Neural crest cell (in vitro differentiated cells): ENCODE results near the gene LRRC15. TPM values are rescaled to one million over a fixed set of nuclear protein-coding genes. Genes with fewer than 3 reads are reported as not detected.

Experiments
- DNase-seq: peaks from one replicate; pipeline ENCODE4 v3.0.0; 2021; ENCODE audit warnings: low read depth, mixed read lengths, low spot score
- H3K27ac Mint-ChIP-seq: one replicate; pipeline ENCODE4 v1.8.0; 2021; ENCODE audit warnings: mild to moderate bottlenecking, mixed read lengths; ENCODE audit not compliant: unreplicated experiment
- H3K27me3 Mint-ChIP-seq: 2 replicates; pipeline ENCODE4 v1.8.0; 2021; ENCODE audit warnings: low read depth, mild to moderate bottlenecking, mixed read lengths
- H3K36me3 Mint-ChIP-seq: 2 replicates; pipeline ENCODE4 v1.8.0; 2021; ENCODE audit warnings: low read depth, mild to moderate bottlenecking, mixed read lengths
- H3K4me1 Mint-ChIP-seq: 2 replicates; pipeline ENCODE4 v1.8.0; 2021; ENCODE audit warnings: mixed read lengths
- H3K4me3 Mint-ChIP-seq: one replicate; pipeline ENCODE4 v1.8.0; 2021; ENCODE audit warnings: mild to moderate bottlenecking, mixed read lengths
- H3K9me3 Mint-ChIP-seq: 2 replicates; pipeline ENCODE4 v1.8.0; 2021; ENCODE audit warnings: mixed read lengths
- total RNA-seq: library from RNA; stranded (reverse); gene quantifications from 2 replicates; pipeline ENCODE4 v1.2.1, GENCODE V29; 2021
- TF ChIP-seq, protein P1 (sequence below): fragments of 200-600 bp; sonication (generic); conservative IDR thresholded peaks from 2 replicates; pipeline ENCODE4 v1.5.0; 2021; ENCODE audit warnings: antibody characterized with exemption, mild to moderate bottlenecking

Gene LRRC15
- total RNA-seq, 1 donor from 2014 or later, result not detected

DNA sequence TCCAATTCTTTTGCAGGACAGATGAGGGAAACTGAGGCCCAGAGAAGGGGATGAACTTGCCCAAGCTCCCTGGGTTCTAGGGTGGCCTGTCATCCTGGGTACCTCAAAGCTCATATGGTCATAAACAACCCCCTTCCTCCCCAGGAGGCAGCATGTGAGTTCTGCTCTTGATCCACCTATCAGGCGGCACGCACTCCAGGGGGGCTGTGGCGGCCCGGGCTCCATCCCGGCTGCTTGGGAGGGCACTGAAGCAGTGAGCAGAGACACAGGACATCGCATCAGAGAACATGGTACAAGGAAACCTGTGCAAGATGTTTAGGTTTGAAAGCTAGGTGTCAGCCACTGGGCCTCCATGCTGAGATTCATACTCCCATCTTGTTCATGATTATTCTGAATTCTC is 52.6 kb downstream of the LRRC15 start:
- Mint-ChIP-seq H3K4me3 (no peak overlapping the region), H3K4me1 (peaks cover 24% of the 10 kb centered on the region), H3K9me3 (peaks cover 7% of the 10 kb centered on the region), H3K36me3 (peaks cover 4% of the 10 kb centered on the region), H3K27me3 (peaks cover 86% of the 10 kb centered on the region), H3K27ac (no peak overlapping the region)
- DNase-seq, result no peak
- TF ChIP-seq, protein P1, sequence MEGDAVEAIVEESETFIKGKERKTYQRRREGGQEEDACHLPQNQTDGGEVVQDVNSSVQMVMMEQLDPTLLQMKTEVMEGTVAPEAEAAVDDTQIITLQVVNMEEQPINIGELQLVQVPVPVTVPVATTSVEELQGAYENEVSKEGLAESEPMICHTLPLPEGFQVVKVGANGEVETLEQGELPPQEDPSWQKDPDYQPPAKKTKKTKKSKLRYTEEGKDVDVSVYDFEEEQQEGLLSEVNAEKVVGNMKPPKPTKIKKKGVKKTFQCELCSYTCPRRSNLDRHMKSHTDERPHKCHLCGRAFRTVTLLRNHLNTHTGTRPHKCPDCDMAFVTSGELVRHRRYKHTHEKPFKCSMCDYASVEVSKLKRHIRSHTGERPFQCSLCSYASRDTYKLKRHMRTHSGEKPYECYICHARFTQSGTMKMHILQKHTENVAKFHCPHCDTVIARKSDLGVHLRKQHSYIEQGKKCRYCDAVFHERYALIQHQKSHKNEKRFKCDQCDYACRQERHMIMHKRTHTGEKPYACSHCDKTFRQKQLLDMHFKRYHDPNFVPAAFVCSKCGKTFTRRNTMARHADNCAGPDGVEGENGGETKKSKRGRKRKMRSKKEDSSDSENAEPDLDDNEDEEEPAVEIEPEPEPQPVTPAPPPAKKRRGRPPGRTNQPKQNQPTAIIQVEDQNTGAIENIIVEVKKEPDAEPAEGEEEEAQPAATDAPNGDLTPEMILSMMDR, result no peak

DNA sequence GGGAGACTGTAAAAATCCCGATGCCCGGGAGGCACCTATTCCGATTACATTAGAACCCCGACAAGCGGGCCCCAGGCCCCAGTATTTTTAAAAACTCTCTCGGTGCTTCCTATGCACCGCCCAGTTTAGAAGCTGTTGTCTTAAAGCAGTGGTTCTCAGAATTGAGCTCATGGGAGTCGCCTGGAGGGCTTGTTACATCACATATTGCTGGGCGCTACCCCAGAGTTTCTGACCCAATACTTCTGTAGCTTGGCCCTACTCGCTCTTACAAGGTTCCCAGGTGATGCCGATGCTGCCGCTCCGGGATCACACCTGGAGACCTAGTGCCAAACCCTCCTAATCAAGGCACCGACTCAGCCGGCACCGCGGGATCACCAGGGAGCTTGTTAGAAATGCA is 53.6 kb downstream of the LRRC15 start:
- peaks cover 86% of the 10 kb centered on the region for H3K27me3 Mint-ChIP-seq
- DNase-seq, result no peak
- H3K36me3 Mint-ChIP-seq, result peaks cover 4% of the 10 kb centered on the region
- TF ChIP-seq, protein P1, result peak; percentile 22
- peaks cover 7% of the 10 kb centered on the region for H3K9me3 Mint-ChIP-seq
- no peak overlapping the region for H3K4me3 Mint-ChIP-seq
- H3K4me1 Mint-ChIP-seq, result peaks cover 24% of the 10 kb centered on the region
- H3K27ac Mint-ChIP-seq, result no peak overlapping the region

DNA sequence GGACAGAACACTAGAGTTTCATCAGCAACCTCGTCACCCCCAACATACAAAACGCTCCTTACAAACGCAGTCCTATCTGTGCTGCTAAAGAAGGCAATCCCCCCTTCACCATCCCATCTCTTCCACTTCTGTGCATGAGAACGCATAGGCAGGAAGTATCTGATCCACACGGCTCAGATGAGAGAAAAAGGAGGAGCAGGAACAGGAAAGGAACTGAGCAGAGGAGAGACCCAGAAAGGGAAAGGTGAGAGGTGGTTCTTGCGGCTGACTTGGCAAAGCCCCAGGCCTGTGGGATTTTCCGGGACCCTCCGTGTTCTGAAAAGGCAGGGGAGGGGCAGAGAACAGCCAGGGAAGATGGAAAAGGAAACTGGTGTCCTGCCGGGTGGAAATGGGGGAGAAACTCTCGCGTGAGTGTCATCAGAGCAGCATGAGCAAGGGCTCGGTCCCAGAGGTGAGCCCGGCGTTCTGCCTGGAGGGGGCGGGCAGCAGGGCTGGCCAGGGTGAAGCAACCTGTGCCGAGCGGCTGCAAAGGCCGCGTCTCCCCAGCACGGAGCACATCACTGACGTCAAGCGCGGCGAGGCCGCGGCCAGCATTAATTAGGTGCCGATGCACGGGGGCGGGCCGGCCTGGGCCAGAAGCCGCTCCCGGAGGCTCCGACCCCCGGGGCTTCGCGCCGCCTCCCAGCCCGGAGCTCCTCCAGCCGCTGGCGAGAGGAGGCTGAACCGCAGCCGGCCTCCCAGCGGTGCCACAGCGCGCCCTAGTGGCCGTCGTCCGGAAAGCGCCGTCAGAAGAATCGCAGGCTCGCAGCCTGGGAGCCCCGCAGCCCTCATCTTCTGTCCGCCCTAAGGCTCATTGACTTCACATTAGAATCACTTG is 54.2 kb downstream of the LRRC15 start:
- peaks cover 24% of the 10 kb centered on the region for H3K4me1 Mint-ChIP-seq
- DNase-seq, result peak; percentile 95
- H3K4me3 Mint-ChIP-seq, result peak overlapping the region; percentile 64
- peak overlapping the region; percentile 70 for H3K27ac Mint-ChIP-seq
- peaks cover 86% of the 10 kb centered on the region for H3K27me3 Mint-ChIP-seq
- H3K36me3 Mint-ChIP-seq, result peaks cover 4% of the 10 kb centered on the region
- TF ChIP-seq, protein P1, result peak; percentile 99
- peaks cover 7% of the 10 kb centered on the region for H3K9me3 Mint-ChIP-seq

DNA sequence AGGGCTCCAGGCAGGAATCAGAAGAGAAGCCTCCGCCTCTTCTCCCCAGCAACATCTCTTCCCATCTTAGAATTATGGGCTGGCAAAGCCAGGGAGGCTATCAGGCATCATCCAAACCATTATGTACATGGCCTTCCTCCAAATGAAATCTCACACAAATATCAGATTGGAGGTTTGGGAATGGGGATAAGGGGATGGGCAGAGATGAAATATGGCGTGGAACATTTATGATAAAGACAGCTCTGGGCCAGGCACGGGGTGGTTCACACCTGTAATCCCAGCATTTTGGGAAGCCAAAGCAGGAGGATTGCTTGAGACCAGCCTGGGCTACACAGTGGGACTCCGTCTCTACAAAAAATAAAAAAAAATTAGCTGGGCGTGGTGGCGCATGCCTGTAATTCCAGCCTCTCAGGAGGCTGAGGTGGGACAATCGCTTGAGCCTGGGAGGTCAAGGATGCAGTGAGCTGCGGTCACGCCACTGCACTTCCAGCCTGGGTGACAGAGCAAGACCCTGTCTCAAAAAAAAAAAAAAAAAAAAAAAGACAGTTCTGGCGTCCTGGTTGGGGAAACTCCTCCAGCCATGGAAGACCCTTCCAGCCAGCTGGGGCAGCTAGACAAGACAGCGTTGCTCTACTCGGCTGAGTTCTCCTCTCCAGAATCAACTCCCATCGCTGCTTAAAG is 55.0 kb downstream of the LRRC15 start:
- peak overlapping the region; percentile 64 for H3K4me3 Mint-ChIP-seq
- peaks cover 4% of the 10 kb centered on the region for H3K36me3 Mint-ChIP-seq
- peaks cover 86% of the 10 kb centered on the region for H3K27me3 Mint-ChIP-seq
- peaks cover 22% of the 10 kb centered on the region for H3K4me1 Mint-ChIP-seq
- H3K9me3 Mint-ChIP-seq, result peaks cover 4% of the 10 kb centered on the region
- DNase-seq, result no peak
- H3K27ac Mint-ChIP-seq, result no peak overlapping the region
- TF ChIP-seq, protein P1, result no peak

DNA sequence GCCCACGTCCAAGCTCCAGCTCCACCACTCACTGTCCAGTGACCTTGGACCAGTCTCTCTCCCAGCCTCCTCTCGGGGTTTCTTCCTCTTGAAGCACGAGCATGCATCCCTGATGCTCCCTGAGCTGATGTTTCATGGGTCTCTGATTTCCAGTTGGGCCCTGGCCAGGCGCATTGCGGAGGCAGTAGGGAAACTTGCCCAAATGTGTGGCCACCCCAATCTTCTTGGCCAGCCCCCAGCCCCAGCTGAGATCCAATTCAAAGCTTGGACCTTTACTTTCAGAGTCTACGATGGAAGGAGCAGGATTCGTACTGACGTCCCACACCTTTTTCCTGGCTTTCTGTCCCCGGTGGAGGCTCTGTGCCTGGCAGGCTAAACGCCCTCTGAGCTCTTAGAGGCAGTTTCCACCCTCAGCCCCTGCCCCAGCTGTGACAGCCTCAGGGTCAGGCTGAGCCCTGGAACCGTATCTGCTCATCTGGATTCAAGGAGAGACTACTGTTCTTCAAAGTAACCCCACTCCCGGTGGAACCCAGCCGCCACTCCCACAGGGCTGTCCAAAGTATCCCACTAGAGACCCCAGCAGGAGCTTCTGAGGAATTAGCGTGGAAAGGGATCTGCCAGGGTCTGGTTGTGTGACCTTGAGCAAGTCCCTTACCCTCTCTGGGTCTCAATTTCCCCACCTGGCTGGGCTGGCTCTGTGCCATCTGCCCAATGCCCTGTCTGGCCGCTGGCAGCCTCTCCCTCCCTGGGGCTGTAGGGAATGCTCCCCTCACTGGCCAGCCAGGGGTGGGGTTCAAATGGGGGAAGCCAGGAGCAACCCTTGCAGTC is 55.8 kb downstream of the LRRC15 start:
- no peak overlapping the region for H3K4me3 Mint-ChIP-seq
- TF ChIP-seq, protein P1, result peak; percentile 30
- peaks cover 29% of the 10 kb centered on the region for H3K4me1 Mint-ChIP-seq
- no peak overlapping the region for H3K27ac Mint-ChIP-seq
- DNase-seq, result no peak
- H3K27me3 Mint-ChIP-seq, result peaks cover 84% of the 10 kb centered on the region
- H3K36me3 Mint-ChIP-seq, result no peaks in the 10 kb centered on the region
- H3K9me3 Mint-ChIP-seq, result no peaks in the 10 kb centered on the region
